Stimulated activated CD8-positive, alpha-beta memory T cell treated with anti-CD3 and anti-CD28 coated beads, Interleukin-2, amount 100 ng/mL, for 48 hours (primary cell): ENCODE results near the gene C19orf47.
"Not testable (repeated sequence)": the region's sequence is repeated elsewhere in the genome, so short reads cannot be mapped to it uniquely, and the experiment has no call there.

Experiments used
- DNase-seq, 2 donors: peaks; one replicate each; pipeline ENCODE4 v3.0.0-alpha.2; 2020; ENCODE audit warnings: low read depth in 2 of 2

C19orf47 gene

GRCh38 chr19:40348961-40349507, 837 bp upstream of the C19orf47 start:
- no peak for DNase-seq

DNA sequence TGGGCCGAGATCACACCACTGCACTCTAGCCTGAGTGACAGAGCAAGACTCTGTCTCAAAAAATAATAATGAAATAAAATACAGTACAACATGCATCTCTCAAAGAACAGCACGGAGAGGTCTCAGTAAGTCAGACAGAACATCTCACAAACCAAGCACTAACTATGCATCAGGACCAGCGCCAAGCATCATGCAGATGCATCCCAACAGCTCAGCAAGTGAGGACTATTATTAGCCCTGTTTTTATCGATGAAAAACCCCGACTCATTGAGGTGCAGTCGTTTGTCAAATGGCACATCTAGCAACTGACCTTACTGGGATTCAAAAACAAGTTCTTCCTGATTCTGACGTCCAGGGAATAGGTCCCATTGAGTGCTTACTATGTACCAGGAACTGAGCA, 3.8 kb downstream of the C19orf47 start:
- no peak for DNase-seq

DNA sequence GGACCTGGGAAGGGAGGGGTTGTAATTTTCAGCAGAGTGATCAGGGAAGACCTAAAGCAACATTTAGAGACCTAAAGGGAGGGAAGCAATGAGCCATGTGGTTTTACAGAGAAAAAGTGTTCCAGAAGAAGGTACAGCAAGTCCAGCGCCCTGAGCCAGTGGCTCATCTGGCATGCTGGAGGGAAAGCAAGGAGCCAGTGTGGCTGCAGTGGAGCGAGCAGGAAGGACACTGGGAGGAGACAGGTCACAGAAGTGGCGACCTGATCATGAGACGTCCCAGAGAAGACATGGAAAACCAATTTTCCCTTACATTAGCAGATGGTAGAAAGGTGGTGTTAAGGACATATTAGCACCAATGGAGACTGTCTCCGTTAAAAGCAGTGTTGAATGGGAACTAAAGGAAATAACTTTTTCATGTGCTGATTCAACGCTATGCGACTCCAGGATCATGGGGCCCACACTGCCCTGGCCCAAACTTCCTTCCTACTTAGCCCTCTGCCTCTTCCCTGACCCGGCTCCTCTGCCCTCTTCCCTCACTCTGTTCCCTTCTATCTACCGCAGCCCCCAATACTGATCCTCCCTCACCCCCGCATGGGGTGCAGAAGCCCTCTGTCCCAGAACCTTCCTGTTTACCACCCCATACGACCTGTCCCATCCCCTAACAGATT, 5.4 kb downstream of the C19orf47 start:
- DNase-seq: no peak

- DNase-seq: no peak
These were observed 6.4 kb downstream of the C19orf47 start for GRCh38 chr19:40341601-40342482.

DNA sequence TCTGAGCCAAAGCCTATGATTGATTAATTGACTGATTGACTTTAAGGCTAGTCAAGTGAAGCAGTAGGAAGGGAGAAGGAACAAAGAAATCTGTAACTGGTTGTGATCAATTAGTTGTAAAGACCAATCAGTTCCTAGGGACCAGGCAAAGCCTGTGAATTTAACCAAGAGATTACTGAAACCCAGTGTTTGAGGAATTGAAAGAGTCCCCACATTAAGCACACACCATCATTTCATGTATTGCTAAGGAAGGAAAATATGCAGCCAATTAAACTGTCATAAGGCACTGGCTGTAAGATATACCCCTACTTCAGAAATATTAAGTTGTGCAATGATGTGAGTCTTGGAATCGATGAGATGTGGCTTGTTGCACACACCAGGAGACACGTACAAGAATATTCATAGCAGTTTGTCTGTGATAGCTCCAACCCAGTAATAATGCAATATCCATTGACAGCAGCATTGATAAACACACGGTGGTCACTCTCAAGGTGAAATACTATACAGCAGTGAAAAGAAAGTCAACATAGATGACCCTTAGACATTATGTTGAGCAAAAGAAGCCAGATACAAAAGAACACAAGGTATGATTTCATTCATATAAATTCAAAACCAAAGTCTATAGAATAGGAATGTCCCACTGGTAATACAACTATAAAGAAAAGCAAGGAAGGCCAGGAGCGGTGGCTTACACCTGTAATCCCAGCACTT, 9.0 kb downstream of the C19orf47 start:
- no peak for DNase-seq

DNA sequence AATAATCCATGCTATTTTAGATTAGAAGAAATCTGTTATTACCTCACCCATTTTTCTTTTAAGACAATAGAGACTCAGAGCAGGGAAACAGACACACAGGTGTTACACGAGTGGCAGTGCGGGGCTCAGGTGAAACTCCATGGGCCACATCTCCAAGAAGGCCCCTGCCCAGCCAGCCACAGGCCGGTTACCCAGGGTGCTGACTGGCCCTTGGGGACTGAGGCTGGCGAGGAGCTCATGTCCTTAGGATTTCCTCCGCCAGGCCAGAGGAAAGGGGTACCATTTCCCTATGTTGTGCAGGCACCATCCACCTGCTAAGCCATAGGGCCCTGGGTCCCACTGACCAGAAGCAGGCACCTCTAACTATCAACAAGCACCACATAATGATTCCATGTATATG, 10.6 kb downstream of the C19orf47 start:
- no peak for DNase-seq

DNA sequence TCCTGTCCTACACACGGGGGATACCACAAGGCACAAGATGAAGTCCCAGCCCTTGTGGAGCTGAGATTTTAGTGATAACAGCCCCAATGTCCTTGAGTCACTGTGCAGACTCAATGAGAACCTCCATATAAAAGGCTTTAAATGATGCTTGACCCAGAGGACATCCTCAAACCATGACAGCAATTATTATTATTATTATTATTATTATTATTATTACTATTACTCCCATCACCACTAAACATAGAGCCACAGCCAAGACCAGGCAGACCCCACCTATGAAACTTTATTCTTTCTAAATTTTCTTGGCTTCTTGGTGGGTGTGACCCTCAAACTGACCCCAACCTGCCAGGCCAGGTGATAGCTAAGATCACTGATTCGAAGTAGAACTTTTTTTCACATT, 11.1 kb downstream of the C19orf47 start:
- DNase-seq: no peak

GRCh38 chr19:40336601-40336900, 11.6 kb downstream of the C19orf47 start:
- DNase-seq: no peak

- no peak for DNase-seq
These were observed 12.2 kb downstream of the C19orf47 start for GRCh38 chr19:40335855-40336600.

- no peak for DNase-seq
These were observed 13.1 kb downstream of the C19orf47 start for GRCh38 chr19:40335101-40335500.

DNA sequence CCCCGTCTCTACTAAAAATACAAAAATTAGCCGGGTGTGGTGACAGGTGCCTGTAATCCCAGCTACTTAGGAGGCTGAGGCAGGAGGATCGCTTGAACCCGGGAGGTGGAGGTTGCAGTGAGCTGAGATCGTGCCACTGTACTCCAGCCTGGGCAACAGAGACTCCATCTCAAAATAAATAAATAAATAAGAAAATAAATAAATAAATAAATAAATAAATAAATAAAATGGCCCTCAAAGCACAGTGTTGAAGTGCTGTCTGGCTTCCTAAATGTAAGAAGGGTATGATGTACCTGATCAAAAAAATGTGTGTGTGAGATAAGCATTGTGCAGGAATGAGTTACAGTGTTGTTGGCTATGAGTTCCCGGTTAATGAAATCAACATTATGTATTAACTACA, 15.1 kb downstream of the C19orf47 start:
- DNase-seq: not testable (repeated sequence)

DNA sequence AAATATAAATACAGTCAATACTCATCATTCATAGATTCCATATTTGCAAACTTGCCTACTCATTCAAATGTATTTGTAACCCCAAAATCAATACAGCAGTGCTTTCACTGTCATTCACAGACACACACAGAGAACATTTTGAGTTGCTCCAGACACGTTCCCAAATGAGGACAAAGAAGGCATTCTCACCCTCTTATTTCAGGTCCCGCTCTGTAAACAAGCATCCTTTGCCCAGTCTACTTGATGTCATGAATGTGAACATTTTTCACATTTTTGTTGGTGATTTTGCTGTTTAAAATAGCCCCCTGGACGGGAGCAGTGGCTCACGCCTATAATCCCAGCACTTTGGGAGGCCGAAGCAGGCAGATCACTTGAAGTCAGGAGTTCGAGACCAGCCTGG, 15.5 kb downstream of the C19orf47 start:
- DNase-seq: no peak

- no peak for DNase-seq
These were observed 17.1 kb downstream of the C19orf47 start for GRCh38 chr19:40331052-40331451.

- no peak for DNase-seq
These were observed 22.0 kb downstream of the C19orf47 start for GRCh38 chr19:40326201-40326600.

- DNase-seq: no peak
These were observed 24.5 kb downstream of the C19orf47 start for GRCh38 chr19:40323705-40324104.

GRCh38 chr19:40322951-40323615, 25.1 kb downstream of the C19orf47 start:
- DNase-seq: no peak

DNA sequence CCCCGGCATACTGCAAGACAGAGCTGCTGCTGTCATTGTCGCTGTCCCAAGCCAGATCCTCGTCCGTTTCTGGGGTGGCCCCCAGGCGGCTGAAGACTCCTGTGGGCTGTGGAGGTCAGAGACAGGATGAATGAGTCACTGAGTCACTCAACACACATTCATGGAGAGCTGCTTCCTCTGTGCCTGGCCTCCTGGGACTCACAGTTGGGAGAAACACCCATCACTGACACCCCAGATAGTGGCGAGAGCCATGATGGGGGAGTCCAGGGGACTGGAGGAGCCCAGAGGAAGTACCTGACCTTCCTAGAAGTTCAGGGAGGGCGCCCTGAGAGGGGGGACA, 26.0 kb downstream of the C19orf47 start:
- DNase-seq: no peak

DNA sequence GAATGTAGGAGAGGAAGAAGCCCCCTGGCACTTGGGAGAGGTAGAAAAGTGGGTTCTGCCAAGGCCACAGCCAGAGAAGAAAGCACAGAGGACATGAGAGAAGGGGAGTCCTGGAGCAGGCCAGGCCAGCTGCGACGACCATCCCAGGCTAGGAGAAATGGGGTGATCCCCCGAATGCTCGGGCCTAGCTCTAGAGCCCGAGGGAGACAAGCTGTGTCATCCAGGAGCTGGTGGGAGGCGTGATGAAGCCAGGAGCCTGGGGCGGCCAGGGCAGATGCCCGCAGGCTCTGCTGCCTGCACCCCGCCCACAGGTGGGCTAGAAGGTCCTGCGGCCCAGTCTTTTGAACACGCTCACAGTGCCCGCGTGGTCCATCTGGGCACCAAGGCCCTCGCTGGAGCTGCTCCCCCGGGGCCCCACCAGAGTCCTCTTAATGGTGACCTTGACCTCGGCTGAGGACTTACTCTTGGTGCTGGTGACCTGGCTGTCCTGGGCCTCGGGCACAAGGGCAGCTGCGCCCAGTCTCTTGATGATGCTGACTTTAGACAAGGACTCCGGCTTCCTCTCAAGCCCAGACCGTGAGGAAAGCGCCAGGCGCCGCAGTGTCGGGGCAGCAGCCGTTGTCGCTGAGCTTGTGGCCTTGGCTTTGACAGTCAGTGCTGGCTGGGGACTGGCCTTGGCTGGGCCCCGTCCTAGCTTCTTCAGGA, 26.5 kb downstream of the C19orf47 start:
- no peak for DNase-seq

- DNase-seq: no peak
These were observed 27.1 kb downstream of the C19orf47 start for GRCh38 chr19:40321076-40321475.

DNA sequence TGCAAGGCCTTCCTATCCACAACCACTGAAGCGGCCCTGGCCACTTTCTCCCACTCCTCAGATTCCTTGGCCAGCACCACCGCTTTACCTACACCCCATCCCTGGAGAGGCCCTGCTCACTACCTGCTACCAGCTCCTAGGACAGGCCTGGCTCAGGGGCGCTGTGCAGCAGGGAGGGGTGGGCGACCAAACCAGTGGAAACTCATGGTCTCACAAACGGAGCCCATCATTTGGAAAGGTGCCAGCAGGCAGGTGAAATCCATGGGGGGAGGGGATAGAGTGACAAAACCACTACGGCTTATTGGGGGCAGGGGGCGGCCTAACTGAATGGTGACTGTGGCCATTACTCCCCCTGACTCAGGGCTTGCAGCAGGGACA, 27.6 kb downstream of the C19orf47 start:
- DNase-seq: no peak

- no peak for DNase-seq
These were observed 30.9 kb downstream of the C19orf47 start for GRCh38 chr19:40317338-40317737.
